Superior temporal gyrus (tissue), 1 donor: ENCODE data around the gene TPSAB1.
"Not testable (repeated sequence)": the region's sequence is repeated elsewhere in the genome, so short reads cannot be mapped to it uniquely, and the experiment has no call there.

ENCODE experiments used
- DNase-seq: peaks from one replicate; pipeline ENCODE4 v3.0.0-alpha.2; 2016; ENCODE audit errors: extremely low spot score

The TPSAB1 gene

DNA sequence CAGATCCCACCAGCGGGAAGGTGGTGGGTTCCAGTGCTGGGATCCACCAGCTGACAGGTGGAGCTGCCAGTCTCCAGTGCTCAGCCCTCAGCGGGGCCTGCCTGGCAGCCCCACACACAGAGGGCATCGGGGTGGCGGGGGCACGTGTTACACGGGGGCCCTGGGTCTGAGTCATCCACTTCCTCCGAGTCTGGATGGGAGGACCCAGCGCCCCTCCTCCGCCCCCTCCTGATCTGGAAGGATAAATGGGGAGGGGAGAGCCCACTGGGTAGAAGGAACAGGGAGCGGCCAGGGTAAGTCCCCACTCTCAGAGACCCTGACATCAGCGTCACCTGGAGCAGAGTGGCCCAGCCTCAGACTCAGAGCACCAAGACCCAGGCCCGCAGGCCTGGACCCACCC is at the start of gene TPSAB1:
Gene TPSAB1, plus strand, starts transcription at position 270 of the 400 bp plus-strand sequence. CDS start 234 bp downstream, outside the sequence.
- DNase-seq, result not testable (repeated sequence)

GRCh38 chr16:1190789-1191188 is 49.7 kb upstream of the TPSAB1 start:
- not testable (repeated sequence) for DNase-seq

- DNase-seq, result no peak
Observed at GRCh38 chr16:1192384-1193073, 48.0 kb upstream of the TPSAB1 start.

DNA sequence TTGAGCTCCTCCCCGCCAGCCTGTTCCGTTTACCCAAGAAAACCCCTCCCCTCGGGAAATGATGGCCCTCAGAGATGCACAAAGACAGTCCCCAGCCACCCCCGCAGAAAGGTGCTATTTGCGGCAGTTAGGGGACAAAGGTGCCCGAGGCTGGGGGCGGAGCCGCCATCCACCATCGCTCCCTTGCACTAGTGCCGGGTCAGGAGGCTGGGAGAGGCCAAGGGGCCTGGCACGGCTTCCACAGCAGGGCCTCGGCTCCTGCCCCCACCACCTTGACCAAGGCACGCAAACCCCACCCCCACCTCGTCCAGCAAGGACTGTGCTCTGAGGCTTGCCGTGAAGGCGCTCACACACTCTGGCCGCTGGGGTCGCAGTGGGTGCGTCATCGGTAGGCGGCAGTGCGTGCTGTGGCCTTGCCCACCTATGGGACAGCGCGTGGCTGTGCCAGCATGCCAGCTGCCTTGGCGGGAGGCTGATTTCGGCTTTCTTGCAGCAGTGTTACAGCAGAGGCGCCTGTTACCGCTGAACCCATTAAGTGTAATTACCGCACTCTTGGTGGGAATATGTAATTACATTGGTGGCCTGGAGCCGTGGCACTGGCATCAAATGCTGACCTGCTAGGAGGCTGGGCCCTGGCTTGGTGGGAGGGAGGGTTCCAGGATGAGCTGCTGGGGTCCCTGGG is 47.2 kb upstream of the TPSAB1 start:
- no peak for DNase-seq

DNA sequence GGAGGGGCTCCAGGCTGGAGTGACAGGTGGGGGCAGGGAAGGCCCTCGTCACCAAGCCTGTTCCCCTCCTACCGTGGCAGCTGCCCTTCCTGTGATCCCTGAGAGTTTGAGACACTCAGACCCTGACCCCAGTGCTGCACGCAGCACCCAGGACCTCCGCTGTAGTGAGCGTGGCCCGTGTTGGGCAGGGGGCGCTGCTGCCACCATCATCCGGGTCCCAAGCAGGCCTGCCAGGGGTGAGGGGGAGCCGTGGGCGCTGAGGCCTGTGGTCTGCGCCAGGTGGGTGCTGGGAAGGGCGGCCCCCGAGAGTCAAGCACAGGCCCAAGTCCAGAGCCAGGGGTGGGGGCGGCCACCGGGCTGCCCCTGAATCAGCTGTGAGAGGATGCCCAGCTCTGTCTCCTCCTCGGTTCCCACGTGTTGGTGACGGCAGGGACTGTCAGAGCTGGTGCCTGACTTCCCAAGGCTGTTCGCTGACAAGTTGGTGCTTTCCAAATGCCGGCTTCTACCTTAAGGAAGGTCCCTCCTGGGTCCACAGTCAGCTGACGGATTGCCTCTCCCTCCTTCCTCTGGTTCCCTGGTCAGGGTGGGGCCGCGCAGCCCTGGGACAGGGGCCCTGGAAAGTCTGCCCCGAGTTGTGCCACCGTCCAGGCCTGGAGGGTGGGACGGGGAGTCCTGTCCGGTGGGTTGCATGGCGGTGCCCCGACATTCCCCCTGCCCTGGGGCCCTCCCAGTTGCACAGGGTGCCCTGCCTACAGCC is 46.5 kb upstream of the TPSAB1 start:
- no peak for DNase-seq

GRCh38 chr16:1194665-1195392 is 45.7 kb upstream of the TPSAB1 start:
- no peak for DNase-seq

DNA sequence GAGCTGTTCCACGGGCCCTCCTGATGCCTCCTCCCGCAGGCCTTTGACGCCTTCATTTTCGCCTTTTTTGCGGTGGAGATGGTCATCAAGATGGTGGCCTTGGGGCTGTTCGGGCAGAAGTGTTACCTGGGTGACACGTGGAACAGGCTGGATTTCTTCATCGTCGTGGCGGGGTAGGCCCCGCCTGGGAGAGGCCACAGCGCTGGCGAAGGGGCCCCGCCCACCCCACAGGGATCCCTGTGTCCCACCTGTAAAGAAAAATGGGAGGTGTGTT is 45.2 kb upstream of the TPSAB1 start:
- no peak for DNase-seq

GRCh38 chr16:1196494-1196893 is 44.0 kb upstream of the TPSAB1 start:
- DNase-seq, result no peak

DNA sequence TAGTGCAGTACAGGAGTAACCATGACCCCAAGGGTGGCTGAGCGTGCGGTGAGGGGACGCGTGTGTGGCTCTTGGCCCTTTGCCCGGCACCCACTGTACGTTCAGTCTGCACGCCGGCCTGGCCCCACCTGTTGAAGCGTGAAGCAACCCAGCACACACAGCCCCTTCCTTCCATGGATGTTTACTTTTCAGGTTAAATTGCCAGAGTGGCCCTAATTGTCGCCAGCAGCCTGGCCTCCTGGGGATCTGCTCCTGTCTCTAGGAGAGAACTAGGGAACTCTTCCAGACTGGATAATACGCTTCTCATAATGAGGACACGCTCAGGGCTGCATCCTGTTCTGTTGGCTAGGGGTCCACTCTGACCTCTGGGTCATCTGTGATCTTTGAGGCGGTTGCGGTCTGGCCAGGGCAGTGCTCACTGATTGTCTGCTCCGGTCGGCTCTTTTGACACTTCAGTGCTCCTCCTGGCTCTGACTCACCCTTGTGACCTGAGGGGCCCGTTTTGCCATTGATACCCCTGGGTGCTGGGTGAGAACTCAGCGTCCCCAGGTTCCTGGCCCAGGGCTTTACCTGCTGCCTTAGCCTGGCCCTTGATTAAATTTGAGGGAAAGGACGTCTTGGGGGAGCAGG is 43.2 kb upstream of the TPSAB1 start:
- DNase-seq, result no peak

- no peak for DNase-seq
Observed at GRCh38 chr16:1198194-1198593, 42.3 kb upstream of the TPSAB1 start.

DNA sequence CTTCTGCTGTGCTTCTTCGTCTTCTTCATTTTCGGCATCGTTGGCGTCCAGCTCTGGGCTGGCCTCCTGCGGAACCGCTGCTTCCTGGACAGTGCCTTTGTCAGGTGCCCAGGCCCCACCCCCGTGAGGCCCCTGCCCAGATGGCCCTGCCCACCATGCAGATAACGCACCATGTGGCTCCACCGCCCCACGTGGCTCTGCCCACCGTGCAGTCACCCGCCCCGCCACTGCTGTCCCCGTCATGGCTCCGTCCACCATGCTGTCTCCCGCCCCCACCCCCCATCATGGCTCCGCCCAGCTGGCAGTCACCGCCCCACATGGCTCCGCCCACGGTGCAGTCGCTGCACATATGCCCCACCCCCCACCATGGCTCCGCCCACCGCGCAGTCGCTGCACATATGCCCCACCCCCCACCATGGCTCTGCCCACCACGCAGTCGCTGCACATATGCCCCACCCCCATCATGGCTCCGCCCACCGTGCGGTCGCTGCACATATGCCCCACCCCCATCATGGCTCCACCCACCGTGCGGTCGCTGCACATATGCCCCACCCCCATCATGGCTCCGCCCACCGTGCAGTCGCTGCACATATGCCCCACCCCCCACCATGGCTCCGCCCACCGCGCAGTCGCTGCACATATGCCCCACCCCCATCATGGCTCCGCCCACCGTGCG is 41.7 kb upstream of the TPSAB1 start:
- not testable (repeated sequence) for DNase-seq

DNA sequence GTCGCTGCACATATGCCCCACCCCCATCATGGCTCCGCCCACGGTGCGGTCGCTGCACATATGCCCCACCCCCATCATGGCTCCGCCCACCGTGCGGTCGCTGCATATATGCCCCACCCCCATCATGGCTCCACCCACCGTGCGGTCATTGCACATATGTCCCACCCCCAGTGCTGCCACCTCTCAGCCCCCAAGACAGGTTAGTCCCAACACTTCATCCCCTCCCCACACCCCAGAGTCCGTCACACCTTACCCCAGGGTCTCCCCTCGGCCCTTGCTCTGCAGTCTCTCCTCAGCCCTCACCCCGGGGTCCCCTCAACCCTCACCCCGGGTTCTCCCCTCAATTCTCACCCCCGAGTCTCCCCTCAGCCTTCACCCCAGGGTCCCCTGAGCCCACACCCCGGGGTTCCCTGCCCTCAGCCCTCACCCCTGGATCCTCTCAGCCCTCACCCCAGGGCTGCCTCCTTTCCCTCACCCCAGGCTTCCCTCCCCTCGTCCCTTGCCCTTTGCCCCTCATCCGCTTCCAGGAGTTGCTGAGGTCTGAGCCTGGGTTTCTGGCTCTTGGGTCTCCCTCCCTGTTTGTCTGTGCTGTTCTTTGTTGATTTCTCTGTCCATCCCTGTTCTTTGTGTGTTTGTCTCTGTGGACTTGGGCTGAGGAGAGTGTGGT is 41.0 kb upstream of the TPSAB1 start:
- DNase-seq, result no peak

DNA sequence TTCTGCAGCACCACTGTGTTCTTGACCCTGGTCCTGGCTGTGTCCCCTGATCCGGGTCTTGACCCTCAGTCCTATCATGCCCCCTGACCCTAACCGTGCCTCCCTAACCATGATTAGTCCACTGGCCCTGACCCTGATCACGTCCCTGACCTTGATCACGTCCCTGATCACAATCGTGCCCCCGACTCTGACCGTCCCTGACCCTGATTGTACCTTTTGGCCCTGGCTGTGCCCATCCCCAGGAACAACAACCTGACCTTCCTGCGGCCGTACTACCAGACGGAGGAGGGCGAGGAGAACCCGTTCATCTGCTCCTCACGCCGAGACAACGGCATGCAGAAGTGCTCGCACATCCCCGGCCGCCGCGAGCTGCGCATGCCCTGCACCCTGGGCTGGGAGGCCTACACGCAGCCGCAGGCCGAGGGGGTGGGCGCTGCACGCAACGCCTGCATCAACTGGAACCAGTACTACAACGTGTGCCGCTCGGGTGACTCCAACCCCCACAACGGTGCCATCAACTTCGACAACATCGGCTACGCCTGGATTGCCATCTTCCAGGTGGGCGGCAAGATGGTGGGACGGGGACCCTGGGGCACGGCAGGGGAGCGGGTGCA is 40.4 kb upstream of the TPSAB1 start:
- DNase-seq, result no peak

GRCh38 chr16:1201444-1201843 is 39.1 kb upstream of the TPSAB1 start:
- no peak for DNase-seq

- DNase-seq, result no peak
Observed at GRCh38 chr16:1202274-1202673, 38.2 kb upstream of the TPSAB1 start.

DNA sequence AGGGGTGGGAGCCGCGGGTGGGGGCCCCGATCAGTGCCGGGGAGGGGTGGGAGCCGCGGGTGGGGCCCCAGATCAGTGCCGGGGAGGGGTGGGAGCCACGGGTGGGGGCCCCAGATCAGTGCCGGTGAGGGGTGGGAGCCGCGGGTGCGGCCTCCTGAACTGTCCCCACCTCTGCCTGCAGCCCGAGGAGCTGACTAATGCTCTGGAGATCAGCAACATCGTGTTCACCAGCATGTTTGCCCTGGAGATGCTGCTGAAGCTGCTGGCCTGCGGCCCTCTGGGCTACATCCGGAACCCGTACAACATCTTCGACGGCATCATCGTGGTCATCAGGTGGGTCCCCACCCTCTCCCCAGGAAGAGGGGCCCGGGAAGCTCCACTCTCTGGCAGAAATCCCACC is 35.6 kb upstream of the TPSAB1 start:
- no peak for DNase-seq

- no peak for DNase-seq
Observed at GRCh38 chr16:1206326-1206725, 34.2 kb upstream of the TPSAB1 start.

DNA sequence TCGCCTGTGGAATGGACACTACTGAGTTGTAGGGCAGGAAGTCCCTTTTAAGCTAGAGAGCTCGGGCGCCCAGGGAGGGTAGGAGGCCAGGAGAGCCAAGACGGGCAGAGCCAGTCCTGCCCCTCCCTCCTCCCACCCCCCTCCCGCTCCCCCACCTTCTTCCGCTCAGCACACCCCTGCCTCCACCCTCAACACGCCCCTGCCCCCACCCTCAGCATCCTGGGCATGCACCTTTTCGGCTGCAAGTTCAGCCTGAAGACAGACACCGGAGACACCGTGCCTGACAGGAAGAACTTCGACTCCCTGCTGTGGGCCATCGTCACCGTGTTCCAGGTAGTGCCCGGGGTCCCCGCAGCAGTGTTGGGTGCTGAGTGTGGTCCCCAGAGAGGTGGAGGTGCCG is 33.7 kb upstream of the TPSAB1 start:
- no peak for DNase-seq

- DNase-seq, result no peak
Observed at GRCh38 chr16:1208239-1208830, 32.2 kb upstream of the TPSAB1 start.

GRCh38 chr16:1209081-1209480 is 31.4 kb upstream of the TPSAB1 start:
- DNase-seq, result no peak
